Measurements from ENCODE around the gene TIAM2.

TIAM2 gene

DNA sequence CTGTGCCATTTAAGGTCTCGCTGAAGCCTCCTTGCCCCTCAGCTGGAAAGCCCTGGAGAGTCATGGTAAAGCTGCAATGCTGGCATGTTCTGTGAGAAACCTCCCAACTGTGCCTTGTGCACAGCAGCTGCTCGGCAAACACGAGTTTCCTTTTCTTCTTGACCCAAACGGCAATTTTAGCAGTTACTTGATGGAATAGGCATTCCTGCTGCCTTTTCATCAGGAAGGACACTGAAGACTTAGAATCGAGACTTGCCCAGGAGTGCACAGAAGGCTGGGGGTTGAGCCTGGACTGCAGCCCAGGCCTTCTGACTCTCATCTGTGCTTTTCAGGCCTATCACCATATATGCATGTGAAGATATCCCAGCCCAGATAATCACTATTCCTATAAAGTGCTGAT lies 240.0 kb downstream of the TIAM2 start:
- no peak for DNase-seq (ENCODE audit: low read depth)

- DNase-seq (ENCODE audit: low read depth), result no peak
These were observed 242.5 kb downstream of the TIAM2 start for GRCh38 chr6:155237613-155238012.

- no peak for DNase-seq (ENCODE audit: low read depth)
These were observed 245.9 kb downstream of the TIAM2 start for GRCh38 chr6:155240905-155241600.

GRCh38 chr6:155241966-155242365 lies 246.9 kb downstream of the TIAM2 start:
- no peak for DNase-seq (ENCODE audit: low read depth)

- no peak for DNase-seq (ENCODE audit: low read depth)
These were observed 249.3 kb downstream of the TIAM2 start for GRCh38 chr6:155244434-155244833.

DNA sequence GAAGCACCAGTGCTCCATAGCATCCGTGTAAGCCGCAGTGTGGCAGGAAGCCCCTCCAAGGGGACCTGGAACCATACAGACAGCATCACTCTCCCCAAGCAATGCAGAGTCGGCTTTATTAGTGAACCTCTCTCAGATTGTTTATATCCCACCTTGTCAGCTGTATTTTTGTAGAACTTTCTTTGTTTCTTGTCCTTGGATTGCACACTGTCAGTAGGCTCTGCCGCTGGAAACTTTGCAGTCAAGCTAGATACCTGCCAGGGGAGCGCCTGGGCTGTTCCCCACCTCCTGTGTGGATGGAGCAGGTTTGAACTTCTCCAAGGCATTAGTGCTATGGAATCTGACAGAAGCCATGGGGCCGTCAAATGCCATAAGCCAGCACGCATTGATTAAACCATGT lies 250.1 kb downstream of the TIAM2 start:
- no peak for DNase-seq (ENCODE audit: low read depth)

GRCh38 chr6:155245831-155246230 lies 250.7 kb downstream of the TIAM2 start:
- DNase-seq (ENCODE audit: low read depth), result no peak

DNA sequence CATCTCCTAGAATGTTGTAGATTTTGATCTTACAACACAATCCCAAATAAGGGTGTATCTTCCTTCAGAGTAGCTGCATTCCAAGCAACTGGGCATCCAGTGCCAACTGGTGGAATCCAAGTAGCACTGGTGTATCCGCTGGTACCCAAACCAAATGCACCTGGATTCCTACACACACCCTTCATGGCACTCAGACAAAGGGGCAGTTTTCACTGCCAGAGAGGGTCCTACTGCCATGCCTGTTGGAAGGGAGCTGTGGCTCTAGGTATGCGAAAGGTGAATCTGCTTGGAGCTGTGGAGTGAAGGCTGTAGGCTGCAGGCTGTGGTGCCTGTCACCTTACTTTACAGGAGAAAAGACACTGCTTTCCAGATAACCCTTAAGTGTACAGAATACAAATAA lies 251.7 kb downstream of the TIAM2 start:
- no peak for DNase-seq (ENCODE audit: low read depth)

DNA sequence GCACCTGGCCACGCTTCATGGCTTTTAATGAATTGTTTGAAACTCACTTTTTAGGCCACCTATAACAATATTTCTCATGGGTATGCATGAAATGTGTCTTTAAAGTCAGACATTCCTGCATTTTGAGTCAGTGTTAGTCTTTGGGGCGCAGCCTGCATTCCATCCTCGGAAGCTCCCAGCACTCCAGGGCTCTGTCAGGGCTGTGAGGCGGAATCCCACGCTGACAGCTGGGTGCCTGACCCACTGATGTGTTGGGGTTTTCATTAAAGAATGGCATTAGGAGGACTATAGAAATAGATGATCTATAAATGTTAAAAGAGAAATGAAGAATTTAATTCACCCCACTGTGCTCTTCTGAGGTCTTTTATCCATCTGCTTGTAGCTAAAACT lies 252.5 kb downstream of the TIAM2 start:
- DNase-seq (ENCODE audit: low read depth), result no peak

- no peak for DNase-seq (ENCODE audit: low read depth)
These were observed 253.2 kb downstream of the TIAM2 start for GRCh38 chr6:155248008-155249001.

GRCh38 chr6:155250701-155251381 lies 255.7 kb downstream of the TIAM2 start:
- DNase-seq (ENCODE audit: low read depth), result no peak

DNA sequence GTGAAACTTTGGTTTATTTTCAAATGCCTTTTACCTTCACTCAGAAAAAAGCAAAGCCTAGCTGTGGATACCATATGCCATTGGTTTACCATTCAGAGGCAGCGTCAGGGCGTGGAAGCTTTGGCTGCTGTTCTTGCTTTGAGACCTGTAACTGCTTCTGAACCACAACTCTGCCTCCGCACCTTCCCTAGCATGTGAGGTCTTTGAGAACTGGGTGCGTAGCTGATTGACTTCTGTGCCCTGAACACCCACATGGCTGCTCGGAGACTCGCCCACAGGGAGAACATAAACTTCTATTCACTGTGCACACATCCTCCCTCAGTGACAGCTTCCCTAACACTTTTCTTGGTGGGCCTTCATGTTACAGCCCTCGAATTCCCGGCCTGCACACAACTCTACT lies 257.5 kb downstream of the TIAM2 start:
- DNase-seq (ENCODE audit: low read depth), result no peak

DNA sequence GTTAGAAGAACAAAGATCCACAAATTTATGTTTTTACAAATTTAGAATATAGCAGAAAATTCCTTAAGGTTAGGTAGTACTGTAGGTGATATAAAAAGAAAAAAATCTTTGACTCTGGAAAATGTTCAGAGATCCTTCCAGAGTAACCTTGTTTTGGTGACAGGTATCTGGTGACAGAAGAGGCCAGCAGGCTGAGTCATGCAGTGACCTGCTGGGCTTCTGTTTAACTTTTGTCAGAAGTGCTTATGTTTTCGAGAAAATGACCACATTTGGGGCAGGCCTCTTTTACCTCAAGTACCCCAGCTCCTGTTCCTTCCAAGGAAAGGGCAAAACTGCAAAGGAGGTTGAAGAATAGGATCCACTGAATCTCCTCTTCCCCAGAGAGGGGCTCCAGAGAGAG lies 258.2 kb downstream of the TIAM2 start:
- no peak for DNase-seq (ENCODE audit: low read depth)

DNA sequence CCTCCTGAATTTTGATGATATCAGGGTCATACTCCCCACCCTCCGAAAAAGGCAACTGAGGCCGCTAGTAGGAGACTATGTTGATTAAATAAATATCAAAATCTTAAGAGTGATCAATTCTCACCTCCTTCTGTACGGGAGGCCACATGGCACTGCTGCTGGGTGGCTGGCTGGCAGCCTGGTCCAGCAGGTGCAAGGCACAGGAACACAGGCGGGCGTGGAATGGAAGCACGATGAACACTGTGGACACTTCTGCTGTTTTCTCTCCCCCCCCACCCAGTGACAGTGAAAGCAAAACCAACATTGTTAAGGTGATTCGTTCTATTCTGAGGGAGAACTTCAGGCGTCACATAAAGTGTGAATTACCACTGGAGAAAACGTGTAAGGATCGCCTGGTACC lies 259.0 kb downstream of the TIAM2 start:
- no peak for DNase-seq (ENCODE audit: low read depth)

- no peak for DNase-seq (ENCODE audit: low read depth)
These were observed 261.1 kb downstream of the TIAM2 start for GRCh38 chr6:155256122-155256795.

DNA sequence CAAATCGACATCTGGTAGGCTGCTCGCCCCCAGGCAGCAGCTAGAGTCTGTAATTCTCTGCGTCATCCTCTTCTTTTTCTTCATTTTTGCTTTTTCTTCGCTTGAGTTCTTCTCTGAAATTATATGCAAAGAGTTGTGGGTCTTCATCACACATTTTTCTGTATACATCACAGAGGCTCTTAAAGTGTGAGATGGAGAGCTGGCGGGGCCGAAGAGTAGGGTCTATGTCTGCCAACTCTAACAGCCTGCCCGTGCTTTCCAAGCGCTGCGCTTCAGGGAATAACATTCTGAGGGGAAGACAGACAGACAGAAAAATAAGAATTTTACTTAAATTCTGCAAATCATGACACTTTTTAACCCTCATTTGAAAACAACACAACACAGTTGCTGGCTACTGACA lies 262.7 kb downstream of the TIAM2 start:
- no peak for DNase-seq (ENCODE audit: low read depth)

GRCh38 chr6:155259204-155259603 lies 264.1 kb downstream of the TIAM2 start:
- no peak for DNase-seq (ENCODE audit: low read depth)

GRCh38 chr6:155259897-155260296 lies 264.8 kb downstream of the TIAM2 start:
- no peak for DNase-seq (ENCODE audit: low read depth)

- no peak for DNase-seq (ENCODE audit: low read depth)
These were observed 265.6 kb downstream of the TIAM2 start for GRCh38 chr6:155260686-155261085.

GRCh38 chr6:155261111-155261900 lies 266.2 kb downstream of the TIAM2 start:
- DNase-seq (ENCODE audit: low read depth), result no peak

DNA sequence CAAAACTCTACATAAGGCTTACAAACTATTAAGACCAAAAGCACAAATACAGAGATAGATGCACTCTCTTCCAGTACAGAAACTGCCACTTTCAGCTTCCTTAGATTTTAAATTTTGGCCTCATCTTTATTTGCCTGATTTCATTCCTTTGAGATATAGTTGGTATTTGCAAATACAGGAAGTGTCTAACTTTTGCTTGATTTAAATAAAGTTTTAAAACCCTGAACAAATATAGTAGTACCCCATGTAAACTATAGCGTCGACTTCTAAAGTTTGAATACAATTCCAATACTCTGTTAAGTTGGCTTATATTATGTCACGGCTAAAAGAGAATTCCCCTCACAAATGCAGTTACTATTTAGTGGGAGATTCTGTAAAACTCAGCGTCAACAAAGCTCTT lies 267.5 kb downstream of the TIAM2 start:
- no peak for DNase-seq (ENCODE audit: low read depth)

Data from stimulated activated CD8-positive, alpha-beta memory T cell treated with anti-CD3 and anti-CD28 coated beads, Interleukin-4, amount 100 ng/mL, for 24 hours (primary cell).